WTC11 (cell line): Measurements from ENCODE around the gene PITHD1. TPM values are rescaled to one million over a fixed set of nuclear protein-coding genes. Genes with fewer than 3 reads are reported as not detected.

Experiments used
- ATAC-seq: fragments of 200-7000 bp; cut with Tn5 transposase; 2 replicates; pipeline ENCODE4 v1.10.0; 2021; ENCODE audit warnings: mild to moderate bottlenecking, moderate library complexity
- CTCF ChIA-PET: fragments of 300-600 bp; sonication (Branson Sonifier 250); formaldehyde crosslinking; loops from one replicate; lab custom pipeline; 2021; ENCODE audit warnings: antibody characterized with exemption; lab: Charles Lee
- POLR2A ChIA-PET: fragments of 350-600 bp; sonication (Branson Sonifier 250); formaldehyde crosslinking; loops from one replicate; lab custom pipeline; 2021; ENCODE audit warnings: antibody characterized with exemption; lab: Charles Lee
- DNase-seq: peaks from one replicate; pipeline ENCODE4 v3.0.0; 2021; ENCODE audit warnings: low spot score
- H3K27ac Mint-ChIP-seq: 2 replicates; pipeline ENCODE4 v1.8.0; 2021; ENCODE audit warnings: mixed read lengths
- H3K27me3 Mint-ChIP-seq: 2 replicates; pipeline ENCODE4 v1.8.0; 2021; ENCODE audit warnings: low read depth, mild to moderate bottlenecking, moderate library complexity, mixed read lengths
- H3K36me3 Mint-ChIP-seq: 2 replicates; pipeline ENCODE4 v1.8.0; 2021; ENCODE audit warnings: mixed read lengths
- H3K4me1 Mint-ChIP-seq: 2 replicates; pipeline ENCODE4 v1.8.0; 2022; ENCODE audit warnings: mixed read lengths
- H3K4me3 Mint-ChIP-seq: 2 replicates; pipeline ENCODE4 v1.8.0; 2021; ENCODE audit warnings: mild to moderate bottlenecking, moderate library complexity, mixed read lengths
- H3K9me3 Mint-ChIP-seq: 2 replicates; pipeline ENCODE4 v1.8.0; 2021; ENCODE audit warnings: mixed read lengths
- FOXJ3 ChIP-seq: sonication (generic); formaldehyde crosslinking; IDR thresholded peaks from 2 replicates; pipeline ENCODE4 v1.9.0; 2021; ENCODE audit warnings: missing genetic modification reagents, mild to moderate bottlenecking, borderline replicate concordance
- FOXK1 ChIP-seq: sonication (generic); formaldehyde crosslinking; IDR thresholded peaks from 2 replicates; pipeline ENCODE4 v1.8.0; 2022; ENCODE audit warnings: mild to moderate bottlenecking, moderate library complexity, missing genetic modification reagents
- HMGA2 ChIP-seq: fragments of 250-450 bp; sonication (Bioruptor Pico); IDR thresholded peaks from 2 replicates; pipeline ENCODE4 v1.4.0; 2021; ENCODE audit warnings: mild to moderate bottlenecking, moderate library complexity
- KAT7 ChIP-seq: sonication (generic); formaldehyde crosslinking; IDR thresholded peaks from 2 replicates; pipeline ENCODE4 v1.8.1; 2023; ENCODE audit warnings: missing genetic modification reagents, mild to moderate bottlenecking, borderline replicate concordance
- PRRX2 ChIP-seq: fragments of 250-450 bp; sonication (Bioruptor Pico); IDR thresholded peaks from 2 replicates; pipeline ENCODE4 v1.8.0; 2021; ENCODE audit warnings: mild to moderate bottlenecking
- SP1 ChIP-seq: sonication (generic); formaldehyde crosslinking; conservative IDR thresholded peaks from 2 replicates; pipeline ENCODE4 v1.8.1; 2022; ENCODE audit warnings: missing genetic modification reagents
- TEAD1 ChIP-seq: sonication (generic); formaldehyde crosslinking; IDR thresholded peaks from 2 replicates; pipeline ENCODE4 v1.8.0; 2022; ENCODE audit warnings: mild to moderate bottlenecking, missing genetic modification reagents
- TEAD4 ChIP-seq: sonication (generic); formaldehyde crosslinking; IDR thresholded peaks from 2 replicates; pipeline ENCODE4 v1.8.0; 2022; ENCODE audit warnings: mild to moderate bottlenecking, missing genetic modification reagents
- total RNA-seq: library from RNA; stranded (reverse); gene quantifications from 3 replicates; pipeline ENCODE4 v1.2.3, GENCODE V29; 2021
- TF ChIP-seq, protein P1 (sequence below): fragments of 250-450 bp; sonication (Bioruptor Pico); IDR thresholded peaks from 2 replicates; pipeline ENCODE4 v1.9.0; 2021; ENCODE audit warnings: mild to moderate bottlenecking, borderline replicate concordance
- TF ChIP-seq, protein P2 (sequence below): sonication (generic); formaldehyde crosslinking; IDR thresholded peaks from 2 replicates; pipeline ENCODE4 v1.8.1; 2022; ENCODE audit warnings: missing genetic modification reagents, borderline replicate concordance
- TF ChIP-seq, protein P3 (sequence below): fragments of 250-450 bp; sonication (Bioruptor Pico); IDR thresholded peaks from 2 replicates; pipeline ENCODE4 v1.9.0; 2021; ENCODE audit warnings: mild to moderate bottlenecking
- TF ChIP-seq, protein P4 (sequence below): fragments of 250-450 bp; sonication (Bioruptor Pico); conservative IDR thresholded peaks from 2 replicates; pipeline ENCODE4 v1.9.0; 2021; ENCODE audit warnings: mild to moderate bottlenecking

Gene PITHD1
- total RNA-seq, 1 experiment from 2014 or later: 66.2 TPM

DNA sequence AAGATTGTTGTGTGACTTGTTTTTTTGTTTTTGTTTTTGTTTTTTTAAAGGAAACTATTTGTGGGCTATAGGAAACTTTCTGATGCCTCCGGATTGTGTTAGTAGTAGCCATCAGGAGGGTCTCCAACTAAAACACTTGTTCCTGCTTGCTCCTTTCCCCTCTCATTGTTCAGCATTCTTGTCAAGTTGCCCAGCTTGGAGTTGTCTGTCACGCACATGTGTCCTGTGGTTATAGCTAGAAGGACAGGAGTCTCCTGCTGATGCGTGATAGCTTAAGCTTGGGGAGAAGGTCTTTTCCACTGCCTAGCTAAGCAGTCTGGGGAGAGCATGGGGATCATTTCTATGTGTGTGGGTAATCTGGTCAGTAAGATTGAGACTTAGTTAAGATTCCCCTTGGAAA lies 9.5 kb downstream of the PITHD1 start (continued):
- TF ChIP-seq, protein P1, sequence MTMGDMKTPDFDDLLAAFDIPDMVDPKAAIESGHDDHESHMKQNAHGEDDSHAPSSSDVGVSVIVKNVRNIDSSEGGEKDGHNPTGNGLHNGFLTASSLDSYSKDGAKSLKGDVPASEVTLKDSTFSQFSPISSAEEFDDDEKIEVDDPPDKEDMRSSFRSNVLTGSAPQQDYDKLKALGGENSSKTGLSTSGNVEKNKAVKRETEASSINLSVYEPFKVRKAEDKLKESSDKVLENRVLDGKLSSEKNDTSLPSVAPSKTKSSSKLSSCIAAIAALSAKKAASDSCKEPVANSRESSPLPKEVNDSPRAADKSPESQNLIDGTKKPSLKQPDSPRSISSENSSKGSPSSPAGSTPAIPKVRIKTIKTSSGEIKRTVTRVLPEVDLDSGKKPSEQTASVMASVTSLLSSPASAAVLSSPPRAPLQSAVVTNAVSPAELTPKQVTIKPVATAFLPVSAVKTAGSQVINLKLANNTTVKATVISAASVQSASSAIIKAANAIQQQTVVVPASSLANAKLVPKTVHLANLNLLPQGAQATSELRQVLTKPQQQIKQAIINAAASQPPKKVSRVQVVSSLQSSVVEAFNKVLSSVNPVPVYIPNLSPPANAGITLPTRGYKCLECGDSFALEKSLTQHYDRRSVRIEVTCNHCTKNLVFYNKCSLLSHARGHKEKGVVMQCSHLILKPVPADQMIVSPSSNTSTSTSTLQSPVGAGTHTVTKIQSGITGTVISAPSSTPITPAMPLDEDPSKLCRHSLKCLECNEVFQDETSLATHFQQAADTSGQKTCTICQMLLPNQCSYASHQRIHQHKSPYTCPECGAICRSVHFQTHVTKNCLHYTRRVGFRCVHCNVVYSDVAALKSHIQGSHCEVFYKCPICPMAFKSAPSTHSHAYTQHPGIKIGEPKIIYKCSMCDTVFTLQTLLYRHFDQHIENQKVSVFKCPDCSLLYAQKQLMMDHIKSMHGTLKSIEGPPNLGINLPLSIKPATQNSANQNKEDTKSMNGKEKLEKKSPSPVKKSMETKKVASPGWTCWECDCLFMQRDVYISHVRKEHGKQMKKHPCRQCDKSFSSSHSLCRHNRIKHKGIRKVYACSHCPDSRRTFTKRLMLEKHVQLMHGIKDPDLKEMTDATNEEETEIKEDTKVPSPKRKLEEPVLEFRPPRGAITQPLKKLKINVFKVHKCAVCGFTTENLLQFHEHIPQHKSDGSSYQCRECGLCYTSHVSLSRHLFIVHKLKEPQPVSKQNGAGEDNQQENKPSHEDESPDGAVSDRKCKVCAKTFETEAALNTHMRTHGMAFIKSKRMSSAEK (CRISPR knock-in tag): no peak
- TF ChIP-seq KAT7 (CRISPR knock-in tag): no peak
- TF ChIP-seq, protein P2, sequence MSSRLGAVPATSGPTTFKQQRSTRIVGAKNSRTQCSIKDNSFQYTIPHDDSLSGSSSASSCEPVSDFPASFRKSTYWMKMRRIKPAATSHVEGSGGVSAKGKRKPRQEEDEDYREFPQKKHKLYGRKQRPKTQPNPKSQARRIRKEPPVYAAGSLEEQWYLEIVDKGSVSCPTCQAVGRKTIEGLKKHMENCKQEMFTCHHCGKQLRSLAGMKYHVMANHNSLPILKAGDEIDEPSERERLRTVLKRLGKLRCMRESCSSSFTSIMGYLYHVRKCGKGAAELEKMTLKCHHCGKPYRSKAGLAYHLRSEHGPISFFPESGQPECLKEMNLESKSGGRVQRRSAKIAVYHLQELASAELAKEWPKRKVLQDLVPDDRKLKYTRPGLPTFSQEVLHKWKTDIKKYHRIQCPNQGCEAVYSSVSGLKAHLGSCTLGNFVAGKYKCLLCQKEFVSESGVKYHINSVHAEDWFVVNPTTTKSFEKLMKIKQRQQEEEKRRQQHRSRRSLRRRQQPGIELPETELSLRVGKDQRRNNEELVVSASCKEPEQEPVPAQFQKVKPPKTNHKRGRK (CRISPR knock-in tag): no peak
- TF ChIP-seq SP1 (CRISPR knock-in tag): no peak
- TF ChIP-seq TEAD4 (CRISPR knock-in tag): no peak
- TF ChIP-seq, protein P3, sequence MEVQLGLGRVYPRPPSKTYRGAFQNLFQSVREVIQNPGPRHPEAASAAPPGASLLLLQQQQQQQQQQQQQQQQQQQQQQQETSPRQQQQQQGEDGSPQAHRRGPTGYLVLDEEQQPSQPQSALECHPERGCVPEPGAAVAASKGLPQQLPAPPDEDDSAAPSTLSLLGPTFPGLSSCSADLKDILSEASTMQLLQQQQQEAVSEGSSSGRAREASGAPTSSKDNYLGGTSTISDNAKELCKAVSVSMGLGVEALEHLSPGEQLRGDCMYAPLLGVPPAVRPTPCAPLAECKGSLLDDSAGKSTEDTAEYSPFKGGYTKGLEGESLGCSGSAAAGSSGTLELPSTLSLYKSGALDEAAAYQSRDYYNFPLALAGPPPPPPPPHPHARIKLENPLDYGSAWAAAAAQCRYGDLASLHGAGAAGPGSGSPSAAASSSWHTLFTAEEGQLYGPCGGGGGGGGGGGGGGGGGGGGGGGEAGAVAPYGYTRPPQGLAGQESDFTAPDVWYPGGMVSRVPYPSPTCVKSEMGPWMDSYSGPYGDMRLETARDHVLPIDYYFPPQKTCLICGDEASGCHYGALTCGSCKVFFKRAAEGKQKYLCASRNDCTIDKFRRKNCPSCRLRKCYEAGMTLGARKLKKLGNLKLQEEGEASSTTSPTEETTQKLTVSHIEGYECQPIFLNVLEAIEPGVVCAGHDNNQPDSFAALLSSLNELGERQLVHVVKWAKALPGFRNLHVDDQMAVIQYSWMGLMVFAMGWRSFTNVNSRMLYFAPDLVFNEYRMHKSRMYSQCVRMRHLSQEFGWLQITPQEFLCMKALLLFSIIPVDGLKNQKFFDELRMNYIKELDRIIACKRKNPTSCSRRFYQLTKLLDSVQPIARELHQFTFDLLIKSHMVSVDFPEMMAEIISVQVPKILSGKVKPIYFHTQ: no peak
- no peak for TF ChIP-seq HMGA2 (CRISPR knock-in tag)
- TF ChIP-seq TEAD1 (CRISPR knock-in tag): no peak
- TF ChIP-seq FOXJ3: no peak

DNA sequence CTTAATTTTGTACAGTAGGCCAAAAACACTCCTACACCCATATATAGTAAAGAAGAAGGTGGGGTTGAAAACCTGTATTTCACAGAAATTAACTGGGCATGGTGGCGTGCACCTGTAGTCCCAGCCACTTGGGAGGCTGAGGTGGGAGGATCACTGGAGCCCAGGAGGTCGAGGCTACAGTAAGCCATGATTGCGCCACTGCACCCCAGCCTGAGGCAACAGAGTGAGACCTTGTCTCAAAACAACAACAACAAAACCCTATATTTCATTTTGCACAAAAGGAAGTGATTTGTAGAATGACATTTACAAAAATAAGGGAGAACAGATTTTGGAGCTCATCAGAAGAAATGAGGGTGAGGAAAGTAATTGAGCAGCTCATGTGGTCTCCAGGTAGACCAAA lies 10.5 kb downstream of the PITHD1 start:
- ChIA-PET CTCF (interaction anchor here (1.6 to 4.8 kb wide), 2 partner anchors 17 to 21 kb away, joined by 3 to 36 read pairs; no protein-coding TSS in a partner anchor), POLR2A (interaction anchor here (0.5 kb wide), 1 partner anchor 17 kb away, joined by 3 read pairs; no protein-coding TSS in a partner anchor)
- Mint-ChIP-seq H3K4me3 (no peak overlapping the region), H3K9me3 (no peaks in the 10 kb centered on the region), H3K27me3 (no peaks in the 10 kb centered on the region), H3K4me1 (peaks cover 15% of the 10 kb centered on the region), H3K27ac (no peak overlapping the region), H3K36me3 (peaks cover 43% of the 10 kb centered on the region)
- no peak for TF ChIP-seq PRRX2 (CRISPR knock-in tag)
- TF ChIP-seq, protein P4, sequence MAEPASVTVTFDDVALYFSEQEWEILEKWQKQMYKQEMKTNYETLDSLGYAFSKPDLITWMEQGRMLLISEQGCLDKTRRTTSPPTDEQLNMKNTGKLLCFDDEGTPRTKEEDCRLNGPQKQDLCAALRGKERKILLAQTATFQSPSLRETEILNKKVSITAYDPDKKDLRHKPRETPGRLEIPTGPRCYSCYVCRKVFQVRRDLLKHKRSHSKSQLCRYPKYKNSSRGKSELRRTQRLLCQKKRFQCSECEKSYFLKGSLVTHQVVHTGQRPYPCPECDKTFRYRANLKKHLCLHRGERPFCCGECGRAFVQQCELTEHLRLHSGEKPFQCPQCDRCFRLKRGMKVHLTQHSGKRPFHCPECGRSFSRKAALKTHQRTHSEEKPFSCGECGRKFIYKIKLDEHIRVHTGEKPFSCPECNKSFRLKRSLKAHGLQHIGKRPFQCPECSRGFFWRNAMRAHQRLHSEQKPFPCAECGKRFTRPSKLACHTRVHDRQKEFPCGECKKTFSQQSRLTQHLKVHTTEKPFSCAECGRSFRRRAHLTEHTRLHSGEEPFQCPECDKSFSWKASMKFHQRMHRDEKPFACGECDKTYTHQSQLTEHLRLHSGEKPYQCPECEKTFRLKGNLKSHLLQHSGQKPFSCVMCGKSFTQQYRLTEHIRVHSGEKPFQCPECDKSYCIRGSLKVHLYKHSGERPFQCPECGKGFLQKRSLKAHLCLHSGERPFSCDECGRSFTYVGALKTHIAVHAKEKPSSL (CRISPR knock-in tag): no peak
- TF ChIP-seq FOXK1 (CRISPR knock-in tag): no peak
- DNase-seq (no peak), ATAC-seq (no peak)
